GM12878 (cell line): Measurements from ENCODE around the gene SHLD1. TPM values are rescaled to one million over a fixed set of nuclear protein-coding genes. Genes with fewer than 3 reads are reported as not detected.

Experiments
- ATAC-seq: fragments of 200-7000 bp; cut with Tn5 transposase; 3 replicates; pipeline ENCODE4 v1.9.1; 2020; ENCODE audit warnings: mild to moderate bottlenecking, moderate library complexity
- BruUV-seq: library from RNA; stranded (reverse); fragments of 400-500 nt; replicated peaks from 2 replicates; lab custom pipeline; 2021; lab: Mats Ljungman, UMichigan
- CTCF ChIA-PET: fragments of 300-600 bp; sonication (Branson Sonifier 250); formaldehyde crosslinking; extraction: SDS; loops from one replicate; lab custom pipeline; 2021; ENCODE audit warnings: inconsistent platforms; lab: Yijun Ruan, JAX
- POLR2A ChIA-PET: fragments of 350-600 bp; formaldehyde crosslinking; extraction: SDS; loops from one replicate; lab custom pipeline; 2021; ENCODE audit warnings: inconsistent platforms; lab: Charles Lee
- RAD21 ChIA-PET: fragments of 300-600 bp; sonication (Branson Sonifier 250); formaldehyde crosslinking; loops from one replicate; lab custom pipeline; 2023; ENCODE audit warnings: antibody characterized with exemption; ENCODE audit not compliant: unreplicated experiment; lab: Charles Lee
- SMC1A ChIA-PET: fragments of 300-600 bp; sonication (Branson Sonifier 250); formaldehyde crosslinking; loops from one replicate; lab custom pipeline; 2023; ENCODE audit not compliant: unreplicated experiment, uncharacterized antibody; lab: Charles Lee
- DNase-seq: peaks from one replicate; pipeline ENCODE4 v3.0.0-alpha.2; 2011; ENCODE audit warnings: low read depth, low spot score
- FAIRE-seq: peaks from 3 replicates; lab custom pipeline; 2011; peaks lifted over from hg19 to GRCh38; lab: Jason Lieb, UNC
- H2AFZ ChIP-seq: 2 replicates; pipeline ENCODE4 v1.6.0; 2011; ENCODE audit warnings: low read depth, low read length, control low read depth; ENCODE audit not compliant: control insufficient read depth
- H3K27ac ChIP-seq: 2 replicates; pipeline ENCODE4 v1.5.1; 2011; ENCODE audit warnings: control low read depth; ENCODE audit not compliant: control insufficient read depth, insufficient read depth
- H3K27me3 ChIP-seq, 2 experiments: replicated peaks in 1 of 2; 2 replicates each; pipeline versions ENCODE4 v1.6.0 to v1.6.1; 2011; ENCODE audit warnings: low read length in 1 of 2; ENCODE audit not compliant: control insufficient read depth in 2 of 2, insufficient read depth in 2 of 2
- H3K36me3 ChIP-seq, 2 experiments: 2 replicates each; pipeline ENCODE4 v1.5.1; 2011; ENCODE audit warnings: low read length in 1 of 2; ENCODE audit not compliant: control insufficient read depth in 2 of 2, insufficient read depth in 2 of 2
- H3K4me1 ChIP-seq: 2 replicates; pipeline ENCODE4 v1.6.1; 2011; ENCODE audit warnings: mild to moderate bottlenecking, low read length, moderate library complexity, mixed read lengths; ENCODE audit not compliant: control insufficient read depth, insufficient read depth
- H3K4me2 ChIP-seq: 2 replicates; pipeline ENCODE4 v1.6.0; 2011; ENCODE audit warnings: control low read depth; ENCODE audit not compliant: control insufficient read depth, insufficient read depth
- H3K4me3 ChIP-seq: fragments of 200-600 bp; sonication (generic); 2 replicates; pipeline ENCODE4 v1.5.1; 2016
- H3K79me2 ChIP-seq: 2 replicates; pipeline ENCODE4 v1.6.0; 2011; ENCODE audit warnings: low read length; ENCODE audit not compliant: control insufficient read depth, insufficient read depth
- H3K9ac ChIP-seq: 2 replicates; pipeline ENCODE4 v1.8.0; 2011; ENCODE audit warnings: low read length, control low read depth, mixed read lengths; ENCODE audit not compliant: control insufficient read depth, insufficient read depth
- H3K9me3 ChIP-seq: replicated peaks from 3 replicates; pipeline ENCODE4 v1.5.1; 2011; ENCODE audit warnings: mild to moderate bottlenecking, low read length; ENCODE audit not compliant: control insufficient read depth, insufficient read depth
- H4K20me1 ChIP-seq: 2 replicates; pipeline ENCODE4 v1.6.0; 2011; ENCODE audit not compliant: control insufficient read depth, insufficient read depth
- REST ChIP-seq: IDR thresholded peaks from 2 replicates; pipeline ENCODE4 v1.6.1; 2012; ENCODE audit warnings: mild to moderate bottlenecking, low read depth, low read length
- SMAD5 ChIP-seq: IDR thresholded peaks from 2 replicates; pipeline ENCODE4 v1.6.1; 2016; ENCODE audit warnings: antibody characterized with exemption, low read depth
- WGBS: methylation state at CpG from one replicate; pipeline ENCODE4 v1.1.6; 2016; ENCODE audit warnings: low lambda C conversion rate; ENCODE audit not compliant: insufficient replicate concordance, insufficient coverage; ENCODE audit errors: missing lambda C conversion rate; 5-methylcytosine and 5-hydroxymethylcytosine counted together
- in situ Hi-C: fragments of 300-500 bp; cut with MboI; formaldehyde crosslinking; loops from 9 replicates; pipeline ENCODE4 v1.14.3; 2018; ENCODE audit warnings: mixed read lengths
- intact Hi-C: fragments of 100-400 bp; cut with micrococcal nuclease; formaldehyde crosslinking; loops from one replicate; pipeline ENCODE4 v1.14.2; 2022; ENCODE audit not compliant: unreplicated experiment
- polyA plus RNA-seq, 11 experiments: library from polyadenylated mRNA; depleted of rRNA in 4 of 11; unstranded in 6 of 11; stranded (reverse) in 5 of 11; fragments of >200 nt; fragmentation: Nextera tagmentation in 4 of 11; fragmentation: Illumina TruSeq in 1 of 11; extraction: Ambion mirVana in 4 of 11; extraction: Trizol in 1 of 11; gene quantifications; 1 replicate in 1 of 11; 2 replicates in 10 of 11; pipeline versions ENCODE4 v1.2.1 to v1.2.3, GENCODE V29; 2011 to 2016; ENCODE audit warnings: inconsistent platforms in 2 of 11, missing spikeins in 2 of 11, low read depth in 1 of 11
- total RNA-seq, 4 experiments: library from RNA; depleted of rRNA in 3 of 4; stranded (reverse); fragments of >200 nt in 3 of 4; fragmentation: Illumina TruSeq in 1 of 4; extraction: Trizol in 1 of 4; gene quantifications; 2 replicates each; pipeline versions ENCODE4 v1.2.1 to v1.2.3, GENCODE V29; 2013 to 2021

Gene SHLD1
- total and polyA plus RNA-seq, 10 of the 15 experiments (the other 5 are each of a cell fraction or from before 2014, with no cell fraction given), result 10.8 to 70.9 (median 25.4) TPM

- H3K27ac ChIP-seq, result no peak overlapping the region
- no peaks in the 10 kb centered on the region; the same call in 1 of the 2 replicates for H3K4me1 ChIP-seq
- no peaks in the 10 kb centered on the region for H3K9me3 ChIP-seq
- DNase-seq, result no peak
- no peak for FAIRE-seq
- no peak overlapping the region for H3K4me3 ChIP-seq
- RAD21 ChIA-PET, result interaction anchor here (1.2 kb wide), 2 partner anchors 9 to 15 kb away, joined by 3 to 4 read pairs; no protein-coding TSS in a partner anchor
- in situ Hi-C loops, result no loop called here
- H3K9ac ChIP-seq, result no peak overlapping the region
- TF ChIP-seq SMAD5 (no peak), REST (no peak)
- TF ChIP-seq, all 136 proteins: peak for 0
- no peak overlapping the region for H2AFZ ChIP-seq
- 89% methylated on average over 15 of the region's 15 CpGs for WGBS
- H3K79me2 ChIP-seq, result no peaks in the 10 kb centered on the region
- intact Hi-C loops, result no loop called here
- BruUV-seq, result no TSS peak
- no peaks in the 10 kb centered on the region for H3K27me3 ChIP-seq
- H3K36me3 ChIP-seq, result peaks cover 0 to 3% of the 10 kb centered on the region in 2 experiments; a peak in 1 of 4 replicates
- H3K4me2 ChIP-seq, result no peak overlapping the region
- ChIA-PET SMC1A (interaction anchor here (0.9 kb wide), 1 partner anchor 15 kb away, joined by 3 read pairs; no protein-coding TSS in a partner anchor), POLR2A (interaction anchor here (1.0 kb wide), 1 partner anchor 9 kb away, joined by 4 read pairs; no protein-coding TSS in a partner anchor), CTCF (interaction anchor here (0.6 kb wide), 1 partner anchor 38 kb away, joined by 3 read pairs; no protein-coding TSS in a partner anchor)
- ATAC-seq, result no peak
- H4K20me1 ChIP-seq, result no peaks in the 10 kb centered on the region
These were observed 77.1 kb downstream of the SHLD1 start for GRCh38 chr20:5827098-5827853.
